IMR-90 (cell line): ENCODE data around the gene CAMTA1. TPM values are rescaled to one million over a fixed set of nuclear protein-coding genes. Genes with fewer than 3 reads are reported as not detected.

Experiments used
- ATAC-seq: fragments of 200-7000 bp; cut with Tn5 transposase; 2 replicates; pipeline ENCODE4 v1.9.1; 2020; ENCODE audit warnings: low read depth, mild to moderate bottlenecking, moderate library complexity
- BruUV-seq: library from RNA; stranded (reverse); fragments of 400-500 nt; replicated peaks from 2 replicates; lab custom pipeline; 2021; lab: Mats Ljungman, UMichigan
- CTCF ChIA-PET: fragments of 300-600 bp; formaldehyde crosslinking; extraction: SDS; loops from one replicate; lab custom pipeline; 2021; ENCODE audit warnings: antibody characterized with exemption; lab: Yijun Ruan, JAX
- POLR2A ChIA-PET: fragments of 300-600 bp; sonication (Branson Sonifier 250); formaldehyde crosslinking; loops from one replicate; lab custom pipeline; 2022; ENCODE audit warnings: antibody characterized with exemption; ENCODE audit not compliant: unreplicated experiment; lab: Charles Lee
- DNase-seq: peaks from one replicate; pipeline ENCODE4 v3.0.0; 2013
- H2AFZ ChIP-seq: replicated peaks from 2 replicates; pipeline ENCODE3; 2013; ENCODE audit warnings: low read length, mild to moderate bottlenecking; ENCODE audit not compliant: poor library complexity
- H2AK5ac ChIP-seq: 2 replicates; pipeline ENCODE4 v1.6.1; 2013; ENCODE audit warnings: low read depth, low read length, inconsistent platforms
- H2AK9ac ChIP-seq: replicated peaks from 2 replicates; pipeline ENCODE3; 2013; ENCODE audit warnings: mild to moderate bottlenecking, low read depth, low read length, moderate library complexity; ENCODE audit not compliant: poor library complexity
- H2BK120ac ChIP-seq: 2 replicates; pipeline ENCODE4 v1.6.1; 2013; ENCODE audit warnings: low read depth, low read length, inconsistent platforms
- H2BK15ac ChIP-seq: 3 replicates; pipeline ENCODE4 v1.6.1; 2013; ENCODE audit warnings: low read depth, low read length, inconsistent platforms
- H2BK20ac ChIP-seq: 2 replicates; pipeline ENCODE4 v1.6.1; 2013; ENCODE audit warnings: low read depth, mild to moderate bottlenecking, inconsistent platforms, low read length, moderate library complexity
- H2BK5ac ChIP-seq: 2 replicates; pipeline ENCODE4 v1.6.1; 2013; ENCODE audit warnings: mild to moderate bottlenecking, low read depth, low read length, inconsistent platforms; ENCODE audit not compliant: poor library complexity, severe bottlenecking
- H3K14ac ChIP-seq: replicated peaks from 2 replicates; pipeline ENCODE4 v1.6.1; 2013; ENCODE audit warnings: low read depth, low read length, inconsistent platforms
- H3K18ac ChIP-seq: 2 replicates; pipeline ENCODE4 v1.6.1; 2013; ENCODE audit warnings: low read depth, low read length, control low read depth
- H3K23ac ChIP-seq: 2 replicates; pipeline ENCODE4 v1.6.1; 2013; ENCODE audit warnings: low read depth, low read length, inconsistent platforms
- H3K27ac ChIP-seq: 2 replicates; pipeline ENCODE4 v1.5.1; 2013; ENCODE audit warnings: mild to moderate bottlenecking, control low read depth, low read length; ENCODE audit not compliant: insufficient read depth
- H3K27me3 ChIP-seq: 2 replicates; pipeline ENCODE4 v1.6.1; 2013; ENCODE audit warnings: low read length; ENCODE audit not compliant: control insufficient read depth, insufficient read depth
- H3K36me3 ChIP-seq: 2 replicates; pipeline ENCODE4 v1.6.1; 2013; ENCODE audit warnings: low read length, mixed read lengths; ENCODE audit not compliant: control insufficient read depth, insufficient read depth
- H3K4ac ChIP-seq: 2 replicates; pipeline ENCODE4 v1.6.1; 2013; ENCODE audit warnings: low read depth, low read length, inconsistent platforms
- H3K4me1 ChIP-seq: 2 replicates; pipeline ENCODE4 v1.6.1; 2013; ENCODE audit warnings: low read length, mixed read lengths; ENCODE audit not compliant: control insufficient read depth, insufficient read depth
- H3K4me2 ChIP-seq: 2 replicates; pipeline ENCODE4 v1.6.1; 2013; ENCODE audit warnings: low read depth, mild to moderate bottlenecking, control low read depth, low read length, moderate library complexity
- H3K4me3 ChIP-seq: 2 replicates; pipeline ENCODE4 v1.5.1; 2013; ENCODE audit warnings: low read depth, mild to moderate bottlenecking, control low read depth, low read length, moderate library complexity; ENCODE audit not compliant: insufficient read depth
- H3K56ac ChIP-seq: 2 replicates; pipeline ENCODE4 v1.6.1; 2013; ENCODE audit warnings: low read length, inconsistent platforms; ENCODE audit not compliant: insufficient read depth; ENCODE audit errors: extremely low read depth
- H3K79me1 ChIP-seq, 2 experiments: 2 replicates each; pipeline ENCODE4 v1.6.1; 2013; ENCODE audit warnings: low read length in 2 of 2, inconsistent platforms in 1 of 2, low read depth in 1 of 2
- H3K9ac ChIP-seq: 2 replicates; pipeline ENCODE4 v1.6.1; 2013; ENCODE audit warnings: low read depth, low read length, control low read depth
- H3K9me1 ChIP-seq: 2 replicates; pipeline ENCODE4 v1.6.1; 2013; ENCODE audit warnings: low read length, inconsistent platforms; ENCODE audit not compliant: insufficient read depth
- H3K9me3 ChIP-seq: 2 replicates; pipeline ENCODE4 v1.6.1; 2013; ENCODE audit warnings: low read length; ENCODE audit not compliant: control insufficient read depth, insufficient read depth
- H4K20me1 ChIP-seq: 2 replicates; pipeline ENCODE4 v1.6.1; 2013; ENCODE audit warnings: low read length, inconsistent platforms; ENCODE audit not compliant: insufficient read depth
- H4K5ac ChIP-seq: 2 replicates; pipeline ENCODE4 v1.6.1; 2013; ENCODE audit warnings: mild to moderate bottlenecking, low read depth, low read length, control low read depth
- H4K8ac ChIP-seq, 2 experiments: 2 replicates each; pipeline ENCODE4 v1.6.1; 2013; ENCODE audit warnings: low read depth in 2 of 2, low read length in 2 of 2, control low read depth in 1 of 2, inconsistent platforms in 1 of 2
- H4K91ac ChIP-seq: 2 replicates; pipeline ENCODE4 v1.6.1; 2013; ENCODE audit warnings: low read depth, low read length, inconsistent platforms; ENCODE audit not compliant: insufficient read depth
- RAD21 ChIP-seq: IDR thresholded peaks from 2 replicates; pipeline ENCODE4 v1.6.1; 2012; ENCODE audit warnings: low read length, improper control_type of control experiment
- RCOR1 ChIP-seq: IDR thresholded peaks from 2 replicates; pipeline ENCODE4 v1.6.1; 2012; ENCODE audit warnings: mild to moderate bottlenecking, low read length, improper control_type of control experiment; ENCODE audit not compliant: insufficient replicate concordance
- WGBS, 2 experiments: methylation state at CpG; one replicate each; pipeline versions ENCODE4 v1.1.5 to v1.1.7; 2013; ENCODE audit warnings: missing lambda C conversion rate in 2 of 2; ENCODE audit not compliant: insufficient read length in 1 of 2; ENCODE audit errors: extremely low coverage in 2 of 2; 5-methylcytosine and 5-hydroxymethylcytosine counted together
- dilution Hi-C: fragments of 300-500 bp; cut with HindIII; formaldehyde crosslinking; loops from one replicate; pipeline ENCODE4 v1.14.3; 2018; ENCODE audit warnings: low sequenced_read_pairs; ENCODE audit not compliant: unreplicated experiment
- in situ Hi-C: fragments of 300-500 bp; cut with MboI; formaldehyde crosslinking; loops from 3 replicates; pipeline ENCODE4 v1.14.3; 2019; ENCODE audit warnings: low sequenced_read_pairs, inconsistent platforms, mixed read lengths
- intact Hi-C: fragments of 100-400 bp; cut with micrococcal nuclease; formaldehyde crosslinking; loops from 2 replicates; pipeline ENCODE4 v1.10.0; 2022
- polyA plus RNA-seq, 3 experiments: library from polyadenylated mRNA; depleted of rRNA; stranded (reverse); fragments of >200 nt; gene quantifications; 2 replicates each; pipeline ENCODE4 v1.2.3, GENCODE V29; 2012; ENCODE audit warnings: low replicate concordance in 1 of 3
- total RNA-seq: library from RNA; depleted of rRNA; stranded (reverse); fragments of >200 nt; gene quantifications from 2 replicates; pipeline ENCODE4 v1.2.3, GENCODE V29; 2012
- TF ChIP-seq, protein P1 (sequence below): fragments of 150-350 bp; IDR thresholded peaks from 2 replicates; pipeline ENCODE4 v1.6.1; 2017; ENCODE audit warnings: mild to moderate bottlenecking, antibody characterized with exemption, low read length, low read depth

The CAMTA1 gene
- total and polyA plus RNA-seq, 2 of the 4 experiments (the other 2 are of a cell fraction), result 35.5 to 74.3 TPM

GRCh38 chr1:6864166-6864565 lies 78.9 kb downstream of the CAMTA1 start:
- Histone ChIP-seq H3K36me3 (no peaks in the 10 kb centered on the region; the same call in 1 of the 2 replicates), H2AK5ac (no peak overlapping the region), H2BK15ac (no peak overlapping the region), H4K8ac (no peak overlapping the region), H3K4me3 (no peak overlapping the region), H4K5ac (no peak overlapping the region), H3K27me3 (no peaks in the 10 kb centered on the region), H3K9me1 (peaks cover 15% of the 10 kb centered on the region), H3K14ac (no peak overlapping the region; the same call in 1 of the 2 replicates), H4K20me1 (0 out of 2 replicates have a peak, but pooled peaks cover 5% of the 10 kb centered on the region), H2AFZ (peak overlapping the region; percentile 17), H3K4me2 (no peak overlapping the region), H2AK9ac (no peak overlapping the region), H3K23ac (no peak overlapping the region), H3K27ac (no peak overlapping the region), H3K9ac (no peak overlapping the region), H3K79me1 (peaks cover 31 to 70% of the 10 kb centered on the region in 2 experiments), H4K91ac (no peak overlapping the region), H2BK5ac (no peak overlapping the region), H3K9me3 (no peaks in the 10 kb centered on the region), H3K4ac (no peak overlapping the region), H3K18ac (no peak overlapping the region), H2BK120ac (no peak overlapping the region), H3K56ac (no peak overlapping the region), H3K4me1 (peaks cover 25% of the 10 kb centered on the region), H2BK20ac (peak overlapping the region; percentile 29; the same call in 1 of the 2 replicates)
- ChIA-PET CTCF (no interaction called here), POLR2A (no interaction called here)
- no peak for DNase-seq
- in situ Hi-C loops (no loop called here), dilution Hi-C loops (no loop called here), intact Hi-C loops (loop anchor here (5.0 kb wide), 1 partner anchor 42 kb away; no protein-coding TSS in a partner anchor)
- ATAC-seq, result no peak
- WGBS, 2 experiments, result 76% methylated on average over 5 of the region's 5 CpGs; no CpG with 5 or more reads in 1 of the 2 experiments
- TF ChIP-seq, protein P1, sequence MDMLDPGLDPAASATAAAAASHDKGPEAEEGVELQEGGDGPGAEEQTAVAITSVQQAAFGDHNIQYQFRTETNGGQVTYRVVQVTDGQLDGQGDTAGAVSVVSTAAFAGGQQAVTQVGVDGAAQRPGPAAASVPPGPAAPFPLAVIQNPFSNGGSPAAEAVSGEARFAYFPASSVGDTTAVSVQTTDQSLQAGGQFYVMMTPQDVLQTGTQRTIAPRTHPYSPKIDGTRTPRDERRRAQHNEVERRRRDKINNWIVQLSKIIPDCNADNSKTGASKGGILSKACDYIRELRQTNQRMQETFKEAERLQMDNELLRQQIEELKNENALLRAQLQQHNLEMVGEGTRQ, result no peak
- TF ChIP-seq RAD21 (no peak), RCOR1 (no peak)
- no TSS peak for BruUV-seq
